GM12891 (cell line): ENCODE results near the gene KCNQ2.

Source experiments
- POLR2A ChIP-seq: IDR thresholded peaks from 2 replicates; pipeline ENCODE4 v1.6.1; 2011; ENCODE audit warnings: low read depth, low read length, control low read depth
- POLR2AphosphoS5 ChIP-seq: IDR thresholded peaks from 2 replicates; pipeline ENCODE4 v1.6.1; 2011; ENCODE audit warnings: low read depth, low read length, control low read depth

GRCh38 chr20:63518946-63519667 is 46.7 kb upstream of the KCNQ2 start:
- TF ChIP-seq POLR2A (no peak), POLR2AphosphoS5 (no peak)
